SK-N-SH (cell line): ENCODE results near the gene ABI1. TPM values are rescaled to one million over a fixed set of nuclear protein-coding genes. Genes with fewer than 3 reads are reported as not detected.
A peak's percentile ranks its signal among the peaks of the same experiment; 100 is the strongest.
"Not testable (repeated sequence)": the region's sequence is repeated elsewhere in the genome, so short reads cannot be mapped to it uniquely, and the experiment has no call there.

Experiments
- CTCF ChIA-PET: fragments of 300-600, 350-600 bp; formaldehyde crosslinking; extraction: SDS; loops from one replicate; lab custom pipeline; 2021; lab: Yijun Ruan, JAX
- POLR2A ChIA-PET: fragments of 350-600 bp; sonication (Branson Sonifier 250); formaldehyde crosslinking; extraction: SDS; loops from one replicate; lab custom pipeline; 2020; ENCODE audit warnings: antibody characterized with exemption, inconsistent platforms; lab: Yijun Ruan, JAX
- DNase-seq: peaks from one replicate; pipeline ENCODE4 v3.0.0; 2012
- H2AFZ ChIP-seq: fragments of 200-600 bp; sonication (generic); 2 replicates; pipeline ENCODE4 v1.8.1; 2016; ENCODE audit warnings: antibody characterized with exemption, mild to moderate bottlenecking, low read depth
- H3F3A ChIP-seq: fragments of 200-600 bp; sonication (generic); replicated peaks from 2 replicates; pipeline ENCODE3; 2016; ENCODE audit warnings: antibody characterized with exemption, mild to moderate bottlenecking; ENCODE audit not compliant: insufficient read depth
- H3K27ac ChIP-seq, 2 experiments: fragments of 200-500 bp in 1 of 2; fragments of 200-600 bp in 1 of 2; sonication (Bioruptor generic) in 1 of 2; sonication (generic), shearing (Covaris generic) in 1 of 2; 2 replicates each; pipeline versions ENCODE4 v1.5.1 to v1.6.1; 2014 to 2016; ENCODE audit warnings: low read depth in 2 of 2, inconsistent platforms in 1 of 2, low read length in 1 of 2, mild to moderate bottlenecking in 1 of 2, mixed read lengths in 1 of 2
- H3K27me3 ChIP-seq: fragments of 200-600 bp; sonication (generic), shearing (Covaris generic); 2 replicates; pipeline ENCODE4 v1.6.1; 2016; ENCODE audit warnings: mixed run types; ENCODE audit not compliant: insufficient read depth
- H3K36me3 ChIP-seq, 2 experiments: fragments of 200-500 bp in 1 of 2; fragments of 200-600 bp in 1 of 2; sonication (Bioruptor generic) in 1 of 2; sonication (generic) in 1 of 2; replicated peaks in 1 of 2; 2 replicates each; pipeline versions ENCODE3 to v1.5.1; 2014 to 2016; ENCODE audit warnings: low read length in 1 of 2, mild to moderate bottlenecking in 1 of 2; ENCODE audit not compliant: insufficient read depth in 2 of 2, control insufficient read depth in 1 of 2
- H3K4me1 ChIP-seq, 2 experiments: fragments of 200-500 bp in 1 of 2; fragments of 200-600 bp in 1 of 2; sonication (Bioruptor generic) in 1 of 2; sonication (generic), shearing (Covaris generic) in 1 of 2; 2 replicates each; pipeline versions ENCODE4 v1.5.1 to v1.6.1; 2014 to 2016; ENCODE audit warnings: low read depth in 1 of 2, low read length in 1 of 2, mixed run types in 1 of 2; ENCODE audit not compliant: insufficient read depth in 2 of 2, control insufficient read depth in 1 of 2
- H3K4me2 ChIP-seq: fragments of 200-600 bp; sonication (generic), shearing (Covaris generic); 2 replicates; pipeline ENCODE4 v1.6.1; 2017; ENCODE audit warnings: mixed run types
- H3K4me3 ChIP-seq, 2 experiments: fragments of 200-500 bp in 1 of 2; fragments of 200-600 bp in 1 of 2; sonication (Bioruptor generic) in 1 of 2; sonication (generic), shearing (Covaris generic) in 1 of 2; 2 replicates each; pipeline versions ENCODE4 v1.5.1 to v1.8.1; 2014 to 2016; ENCODE audit warnings: low read depth in 2 of 2, inconsistent platforms in 1 of 2, low read length in 1 of 2, mild to moderate bottlenecking in 1 of 2, mixed read lengths in 1 of 2, moderate library complexity in 1 of 2
- H3K79me2 ChIP-seq: fragments of 200-600 bp; sonication (generic); 2 replicates; pipeline ENCODE4 v1.8.1; 2017; ENCODE audit warnings: mild to moderate bottlenecking; ENCODE audit not compliant: insufficient read depth
- H3K9ac ChIP-seq: fragments of 200-600 bp; sonication (generic); 2 replicates; pipeline ENCODE4 v1.6.1; 2017; ENCODE audit warnings: mixed run types
- H3K9me2 ChIP-seq: fragments of 200-600 bp; sonication (generic); 2 replicates; pipeline ENCODE4 v1.6.1; 2017; ENCODE audit warnings: mixed run types
- H3K9me3 ChIP-seq: fragments of 200-600 bp; sonication (generic); 2 replicates; pipeline ENCODE4 v1.6.1; 2017; ENCODE audit warnings: mixed run types, mild to moderate bottlenecking, moderate library complexity
- H4K20me1 ChIP-seq: fragments of 200-600 bp; sonication (generic); 2 replicates; pipeline ENCODE4 v1.6.1; 2017; ENCODE audit warnings: mild to moderate bottlenecking, mixed run types; ENCODE audit not compliant: insufficient read depth
- CHD2 ChIP-seq: fragments of 150-350 bp; IDR thresholded peaks from 2 replicates; pipeline ENCODE4 v1.6.1; 2018; ENCODE audit warnings: low read length; ENCODE audit not compliant: partially characterized antibody
- GATA2 ChIP-seq: sonication (generic); formaldehyde crosslinking; IDR thresholded peaks from 2 replicates; pipeline ENCODE4 v1.5.0; 2020; ENCODE audit warnings: mild to moderate bottlenecking, missing genetic modification reagents
- NFIC ChIP-seq: IDR thresholded peaks from 2 replicates; pipeline ENCODE4 v1.4.0; 2012; ENCODE audit warnings: borderline replicate concordance
- RXRA ChIP-seq: IDR thresholded peaks from 2 replicates; pipeline ENCODE4 v1.4.0; 2012; ENCODE audit warnings: low read depth, mild to moderate bottlenecking, borderline replicate concordance
- SIN3A ChIP-seq: IDR thresholded peaks from 2 replicates; pipeline ENCODE4 v1.6.1; 2012; ENCODE audit warnings: low read depth, mild to moderate bottlenecking, low read length, moderate library complexity, borderline replicate concordance
- USF1 ChIP-seq: IDR thresholded peaks from 2 replicates; pipeline ENCODE4 v1.4.0; 2012; ENCODE audit warnings: low read depth, borderline replicate concordance
- ZBTB33 ChIP-seq: IDR thresholded peaks from 2 replicates; pipeline ENCODE4 v1.4.0; 2012; ENCODE audit warnings: low read depth, borderline replicate concordance
- WGBS: methylation state at CpG from one replicate; pipeline ENCODE4 v1.1.6; 2017; ENCODE audit warnings: low lambda C conversion rate; 5-methylcytosine and 5-hydroxymethylcytosine counted together
- polyA plus RNA-seq, 3 experiments: library from polyadenylated mRNA; depleted of rRNA; stranded (reverse); fragments of >200 nt; gene quantifications; 2 replicates each; pipeline ENCODE4 v1.2.3, GENCODE V29; 2012
- TF ChIP-seq, protein P1 (sequence below): fragments of 150-350 bp; IDR thresholded peaks from 2 replicates; pipeline ENCODE4 v1.6.1; 2017; ENCODE audit warnings: antibody characterized with exemption, low read length, low read depth, borderline replicate concordance
- TF ChIP-seq, protein P2 (sequence below): IDR thresholded peaks from 2 replicates; pipeline ENCODE4 v1.6.1; 2012; ENCODE audit warnings: mild to moderate bottlenecking, low read depth, low read length, moderate library complexity

The ABI1 gene
- polyA plus RNA-seq, 1 of the 3 experiments (the other 2 are of a cell fraction): 36.7 TPM

GRCh38 chr10:26860443-26861204 is at the start of gene ABI1 (continued):
- TF ChIP-seq, protein P1, sequence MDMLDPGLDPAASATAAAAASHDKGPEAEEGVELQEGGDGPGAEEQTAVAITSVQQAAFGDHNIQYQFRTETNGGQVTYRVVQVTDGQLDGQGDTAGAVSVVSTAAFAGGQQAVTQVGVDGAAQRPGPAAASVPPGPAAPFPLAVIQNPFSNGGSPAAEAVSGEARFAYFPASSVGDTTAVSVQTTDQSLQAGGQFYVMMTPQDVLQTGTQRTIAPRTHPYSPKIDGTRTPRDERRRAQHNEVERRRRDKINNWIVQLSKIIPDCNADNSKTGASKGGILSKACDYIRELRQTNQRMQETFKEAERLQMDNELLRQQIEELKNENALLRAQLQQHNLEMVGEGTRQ: no peak
- no peak for TF ChIP-seq RXRA
- peak; percentile 69; the same call in 1 of the 2 replicates for TF ChIP-seq SIN3A
- TF ChIP-seq CHD2: peak; percentile 100
- no peak for TF ChIP-seq USF1

DNA sequence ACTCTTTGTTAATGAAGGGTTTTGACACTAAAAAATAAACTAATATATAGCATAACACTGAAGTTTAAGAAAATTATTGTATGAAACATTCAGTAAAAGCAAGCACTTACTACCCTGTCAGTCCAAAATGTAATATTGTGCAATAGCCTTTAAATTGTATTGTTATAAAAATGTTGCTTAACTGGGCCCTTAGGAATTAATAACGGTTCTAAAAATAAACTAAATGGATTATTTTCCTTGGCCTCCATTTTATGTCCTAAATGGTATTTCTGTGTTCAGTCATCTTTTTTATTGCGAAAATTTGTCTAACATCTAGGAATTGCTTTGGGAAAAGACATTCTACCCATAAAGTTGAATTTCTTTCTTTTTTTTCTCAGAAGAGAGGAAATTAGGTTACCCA is 49.0 kb upstream of the ABI1 start:
- Histone ChIP-seq H3K9me3 (no peaks in the 10 kb centered on the region), H3F3A (no peaks in the 10 kb centered on the region), H3K4me3 (no peak overlapping the region), H3K4me2 (no peak overlapping the region), H4K20me1 (no peaks in the 10 kb centered on the region), H3K27me3 (no peaks in the 10 kb centered on the region), H2AFZ (no peak overlapping the region), H3K4me1 (no peaks in the 10 kb centered on the region), H3K79me2 (no peaks in the 10 kb centered on the region), H3K9me2 (no peaks in the 10 kb centered on the region), H3K36me3 (no peaks in the 10 kb centered on the region), H3K27ac (no peak overlapping the region), H3K9ac (no peak overlapping the region)
- CTCF ChIA-PET: no interaction called here
- 39% methylated on average over 2 of the region's 2 CpGs for WGBS
- POLR2A ChIA-PET: no interaction called here
- no peak for DNase-seq
- no peak for TF ChIP-seq GATA2 (CRISPR knock-in tag)
- TF ChIP-seq CHD2: no peak
- no peak for TF ChIP-seq ZBTB33
- TF ChIP-seq, protein P2, sequence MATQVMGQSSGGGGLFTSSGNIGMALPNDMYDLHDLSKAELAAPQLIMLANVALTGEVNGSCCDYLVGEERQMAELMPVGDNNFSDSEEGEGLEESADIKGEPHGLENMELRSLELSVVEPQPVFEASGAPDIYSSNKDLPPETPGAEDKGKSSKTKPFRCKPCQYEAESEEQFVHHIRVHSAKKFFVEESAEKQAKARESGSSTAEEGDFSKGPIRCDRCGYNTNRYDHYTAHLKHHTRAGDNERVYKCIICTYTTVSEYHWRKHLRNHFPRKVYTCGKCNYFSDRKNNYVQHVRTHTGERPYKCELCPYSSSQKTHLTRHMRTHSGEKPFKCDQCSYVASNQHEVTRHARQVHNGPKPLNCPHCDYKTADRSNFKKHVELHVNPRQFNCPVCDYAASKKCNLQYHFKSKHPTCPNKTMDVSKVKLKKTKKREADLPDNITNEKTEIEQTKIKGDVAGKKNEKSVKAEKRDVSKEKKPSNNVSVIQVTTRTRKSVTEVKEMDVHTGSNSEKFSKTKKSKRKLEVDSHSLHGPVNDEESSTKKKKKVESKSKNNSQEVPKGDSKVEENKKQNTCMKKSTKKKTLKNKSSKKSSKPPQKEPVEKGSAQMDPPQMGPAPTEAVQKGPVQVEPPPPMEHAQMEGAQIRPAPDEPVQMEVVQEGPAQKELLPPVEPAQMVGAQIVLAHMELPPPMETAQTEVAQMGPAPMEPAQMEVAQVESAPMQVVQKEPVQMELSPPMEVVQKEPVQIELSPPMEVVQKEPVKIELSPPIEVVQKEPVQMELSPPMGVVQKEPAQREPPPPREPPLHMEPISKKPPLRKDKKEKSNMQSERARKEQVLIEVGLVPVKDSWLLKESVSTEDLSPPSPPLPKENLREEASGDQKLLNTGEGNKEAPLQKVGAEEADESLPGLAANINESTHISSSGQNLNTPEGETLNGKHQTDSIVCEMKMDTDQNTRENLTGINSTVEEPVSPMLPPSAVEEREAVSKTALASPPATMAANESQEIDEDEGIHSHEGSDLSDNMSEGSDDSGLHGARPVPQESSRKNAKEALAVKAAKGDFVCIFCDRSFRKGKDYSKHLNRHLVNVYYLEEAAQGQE: no peak
- TF ChIP-seq NFIC: no peak
- TF ChIP-seq USF1: no peak

GRCh38 chr10:26905253-26905781 is 44.6 kb upstream of the ABI1 start:
- H4K20me1 ChIP-seq, DNase-seq, H3K4me1 ChIP-seq, H3K9me3 ChIP-seq, H3K4me3 ChIP-seq, H3F3A ChIP-seq, H2AFZ ChIP-seq, POLR2A ChIA-PET, H3K9ac ChIP-seq, H3K4me2 ChIP-seq, CTCF ChIA-PET, H3K9me2 ChIP-seq, H3K27me3 ChIP-seq, H3K36me3 ChIP-seq, H3K27ac ChIP-seq, H3K79me2 ChIP-seq: not testable (repeated sequence)
- whole genome bisulfite sequencing: 56% methylated on average over 8 of the region's 26 CpGs
